HL-60 (cell line): ENCODE measurements around the gene USP50.

Experiments used
- CTCF ChIP-seq: IDR thresholded peaks from one replicate; pipeline ENCODE4 v1.5.1; 2011; ENCODE audit warnings: low read length, control low read depth, inconsistent platforms; ENCODE audit not compliant: insufficient read depth
- GABPA ChIP-seq: IDR thresholded peaks from 2 replicates; pipeline ENCODE4 v1.6.1; 2012; ENCODE audit warnings: low read depth
- POLR2AphosphoS5 ChIP-seq: IDR thresholded peaks from 2 replicates; pipeline ENCODE4 v1.6.1; 2012; ENCODE audit warnings: low read depth
- SPI1 ChIP-seq: IDR thresholded peaks from 2 replicates; pipeline ENCODE4 v1.6.1; 2012; ENCODE audit warnings: low read depth, mild to moderate bottlenecking, borderline replicate concordance

DNA sequence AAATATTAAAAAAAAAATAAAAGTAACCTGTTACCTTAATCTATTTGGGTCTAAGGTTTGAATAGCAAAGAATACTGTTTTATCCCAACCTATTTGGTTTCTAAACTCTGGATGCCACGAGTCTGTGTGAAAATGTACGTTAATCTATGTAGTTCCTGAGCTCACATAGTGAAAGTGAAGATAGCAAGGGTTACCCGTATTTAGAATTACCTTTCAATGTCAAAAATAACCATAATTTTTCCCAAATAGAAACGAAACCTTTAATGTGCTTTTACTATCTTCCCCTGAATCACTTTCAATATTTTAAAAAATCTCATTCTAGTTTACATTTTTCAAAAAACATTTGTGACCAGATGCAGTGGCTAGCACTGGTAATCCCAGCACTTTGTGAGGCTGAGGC, 5.8 kb upstream of the USP50 start:
- TF ChIP-seq CTCF, result no peak
- no peak for TF ChIP-seq GABPA
- TF ChIP-seq POLR2AphosphoS5, result no peak
- no peak for TF ChIP-seq SPI1
